NCI-H1417 (cell line): ENCODE data around the gene DNAH2.

Experiments used
- DNase-seq, 3 experiments: peaks; one replicate each; lab custom pipeline; 2025; lab: John Stamatoyannopoulos, UW

DNAH2 gene

DNA sequence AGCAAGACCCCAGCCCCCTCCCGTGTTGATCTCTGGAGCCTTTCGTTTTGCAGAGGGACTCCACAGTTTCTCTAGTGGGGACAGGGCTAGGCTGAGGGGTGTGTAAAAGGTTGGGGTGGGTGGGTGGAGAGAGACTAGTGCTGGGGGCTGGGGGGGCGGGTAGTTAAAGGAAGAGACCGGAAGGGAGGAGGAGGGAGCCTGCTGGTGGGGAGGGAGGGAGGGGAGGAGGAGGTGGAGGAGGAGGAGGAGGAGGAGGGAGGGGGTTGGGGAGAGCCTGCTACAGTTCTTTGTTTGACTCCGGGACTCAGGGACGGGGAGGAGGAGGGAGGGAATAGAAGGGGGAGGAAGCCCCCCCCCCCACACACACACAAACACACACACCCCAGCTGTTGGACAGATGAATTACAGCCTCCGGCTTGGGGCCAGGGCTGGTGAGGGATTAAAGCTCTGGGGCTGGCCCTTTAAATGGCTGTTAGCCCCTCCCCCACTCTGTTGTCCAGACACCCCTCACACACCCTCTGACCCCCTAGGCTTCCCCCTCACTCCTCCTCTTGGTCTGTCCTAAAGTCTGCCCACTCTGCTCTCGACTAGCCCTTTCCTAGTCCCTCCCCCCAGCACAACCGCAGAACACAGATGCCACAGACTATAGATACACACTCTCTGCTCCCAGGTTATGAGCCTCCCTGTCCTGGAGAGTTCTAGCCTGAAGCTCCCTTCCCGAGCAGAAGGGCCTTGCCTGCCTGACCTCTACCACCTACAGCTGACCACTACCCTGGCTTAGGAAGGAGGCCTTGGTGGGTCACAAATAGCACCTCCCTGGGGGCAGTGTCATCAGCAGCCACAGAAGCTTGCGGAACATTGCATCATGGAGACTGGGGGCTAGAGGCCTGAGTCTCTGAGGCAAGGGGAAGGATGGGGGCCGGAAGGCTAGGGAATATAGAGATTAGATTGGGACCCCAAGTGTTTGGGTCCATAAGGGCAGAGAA lies 120.8 kb downstream of the DNAH2 start:
- peak; percentile 3 to 63 (median 47) for DNase-seq

DNA sequence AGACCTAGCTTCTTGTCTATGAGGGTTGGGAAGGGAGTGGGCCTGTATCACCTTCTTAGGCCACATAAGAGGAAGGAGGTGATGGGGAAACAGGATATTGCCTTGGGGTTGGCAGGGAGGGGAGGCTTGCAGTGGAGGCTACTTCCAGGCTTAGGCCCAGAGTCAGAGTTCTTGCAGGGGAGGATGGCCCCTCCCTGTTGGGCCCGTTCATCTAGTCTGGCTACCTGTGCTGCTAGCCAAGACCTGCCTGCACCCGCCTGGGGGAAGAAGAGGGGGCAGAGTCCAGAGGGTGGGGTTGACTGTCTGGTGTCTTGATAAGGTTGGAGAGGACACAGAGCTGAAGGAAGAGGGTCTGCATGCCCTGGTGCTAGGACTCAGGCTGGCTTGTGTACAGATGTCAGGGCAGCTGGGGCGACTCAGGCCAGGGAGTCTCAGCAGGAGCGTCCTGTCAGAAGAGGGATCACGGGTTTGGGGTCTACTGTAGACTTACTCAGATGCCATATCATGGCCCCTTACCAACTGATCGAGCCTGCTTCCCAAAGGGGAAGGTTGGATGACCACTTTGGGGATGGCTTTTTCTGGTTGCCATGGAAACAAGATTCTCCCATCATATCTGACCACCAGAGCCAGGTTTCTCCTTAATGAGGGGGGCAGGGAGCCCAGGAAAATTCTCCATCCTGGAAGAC lies 121.8 kb downstream of the DNAH2 start:
- no peak for DNase-seq

DNA sequence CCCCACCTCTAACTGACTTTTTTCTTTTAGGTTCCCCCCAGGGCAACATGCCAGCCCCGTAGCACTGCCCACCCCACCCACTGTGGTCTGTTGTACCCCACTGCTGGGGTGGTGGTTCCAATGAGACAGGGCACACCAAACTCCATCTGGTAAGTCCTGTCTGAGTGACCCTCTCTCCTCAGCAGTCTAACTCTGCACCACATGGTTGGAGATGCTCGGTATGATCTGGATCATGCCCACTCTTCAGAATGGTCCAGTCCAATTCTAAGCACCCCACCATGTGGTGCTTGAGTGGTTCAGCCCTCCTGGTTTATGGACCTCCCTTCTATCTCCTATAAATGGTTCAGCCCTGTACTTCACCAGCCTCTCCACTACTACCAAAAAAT lies 122.3 kb downstream of the DNAH2 start:
- DNase-seq, result no peak

DNA sequence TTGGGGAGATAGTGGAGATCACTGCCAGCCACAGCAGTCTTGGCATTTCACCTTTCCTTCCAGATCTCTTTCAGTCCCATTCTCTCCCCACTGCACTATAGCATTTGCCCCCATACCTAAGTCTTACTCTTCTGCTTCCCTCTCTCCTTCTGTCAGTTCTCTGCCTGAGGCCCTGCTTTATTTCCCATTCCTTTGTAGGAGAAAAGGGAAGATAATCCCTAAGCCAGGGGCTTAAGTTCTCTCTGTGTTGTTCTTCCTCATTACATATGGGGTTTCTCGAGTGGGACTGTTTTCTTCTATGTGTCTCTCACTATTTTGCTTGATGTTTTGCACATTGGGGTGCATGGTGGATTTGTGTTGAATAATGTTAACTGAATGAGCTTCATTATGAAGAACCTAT lies 122.9 kb downstream of the DNAH2 start:
- DNase-seq, result no peak

DNA sequence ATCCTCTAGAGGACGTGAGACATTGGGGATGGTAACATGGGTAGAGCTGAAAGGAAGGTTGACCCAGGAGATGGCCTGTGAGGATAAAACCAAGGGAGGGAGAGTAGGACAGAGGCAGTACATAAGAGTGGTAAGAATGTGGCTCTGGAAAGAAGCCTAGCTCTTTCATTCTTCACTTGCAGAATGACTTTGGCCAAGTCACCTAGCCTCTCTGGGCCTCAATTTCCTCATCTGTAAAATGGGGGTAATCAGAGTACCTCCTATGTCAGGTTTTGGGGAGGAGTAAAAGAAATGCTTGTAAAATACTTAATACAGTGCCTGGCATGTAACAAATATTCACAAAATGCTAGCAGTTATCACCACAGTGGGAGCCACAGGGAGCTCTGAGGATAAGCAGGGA lies 123.3 kb downstream of the DNAH2 start:
- peak in 1 of 3 experiments; percentile 26 for DNase-seq

DNA sequence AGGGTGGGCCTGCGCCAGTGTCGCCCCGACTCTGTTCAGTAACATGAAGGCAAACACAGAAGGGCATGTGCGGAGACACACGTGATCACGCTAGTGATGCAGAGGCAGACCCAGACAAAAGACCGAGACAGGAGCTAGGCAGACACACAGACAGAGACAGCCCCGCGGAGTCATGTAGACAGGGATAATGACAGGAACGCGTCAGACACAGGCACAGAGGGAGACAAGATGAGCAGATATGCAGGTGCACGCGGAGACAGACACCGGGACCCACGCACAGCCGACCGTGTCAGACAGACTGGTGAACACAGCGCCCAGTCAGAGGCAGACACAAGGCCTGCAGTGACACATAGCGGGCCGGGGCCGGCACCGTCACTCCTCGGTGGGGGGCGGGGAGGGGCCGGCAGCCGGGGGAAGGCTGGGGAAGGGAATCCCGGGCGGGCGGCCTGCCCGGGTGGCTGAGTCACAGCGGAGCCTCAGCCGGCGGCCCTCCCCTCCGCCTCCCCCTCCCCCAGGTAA lies 123.9 kb downstream of the DNAH2 start:
- DNase-seq, result peak; percentile 51 to 84 (median 72)

DNA sequence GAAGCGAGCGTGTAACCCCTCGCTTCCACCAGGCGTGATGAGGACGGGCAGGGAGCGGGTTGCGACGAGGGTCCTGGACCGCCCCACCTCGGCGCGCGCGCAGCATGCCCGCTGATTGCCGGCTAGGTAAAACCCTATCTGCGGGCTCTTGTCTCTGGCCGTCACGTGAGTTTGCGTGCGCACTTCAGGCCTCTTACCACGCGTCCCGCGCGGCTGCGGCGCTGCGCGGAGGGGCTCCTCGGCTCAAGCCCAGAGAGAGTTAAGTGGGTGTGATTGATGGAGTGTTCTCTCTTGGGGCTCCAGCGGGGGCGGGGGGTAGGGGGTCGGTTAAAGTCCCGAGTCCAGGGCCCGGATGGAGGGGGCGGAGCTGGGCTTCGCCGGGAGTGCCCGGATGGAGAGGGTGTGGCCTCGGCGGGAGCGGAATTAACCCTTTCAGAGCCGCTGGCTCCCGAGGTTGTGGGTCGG lies 124.4 kb downstream of the DNAH2 start:
- peak; percentile 83 to 91 (median 89) for DNase-seq

DNA sequence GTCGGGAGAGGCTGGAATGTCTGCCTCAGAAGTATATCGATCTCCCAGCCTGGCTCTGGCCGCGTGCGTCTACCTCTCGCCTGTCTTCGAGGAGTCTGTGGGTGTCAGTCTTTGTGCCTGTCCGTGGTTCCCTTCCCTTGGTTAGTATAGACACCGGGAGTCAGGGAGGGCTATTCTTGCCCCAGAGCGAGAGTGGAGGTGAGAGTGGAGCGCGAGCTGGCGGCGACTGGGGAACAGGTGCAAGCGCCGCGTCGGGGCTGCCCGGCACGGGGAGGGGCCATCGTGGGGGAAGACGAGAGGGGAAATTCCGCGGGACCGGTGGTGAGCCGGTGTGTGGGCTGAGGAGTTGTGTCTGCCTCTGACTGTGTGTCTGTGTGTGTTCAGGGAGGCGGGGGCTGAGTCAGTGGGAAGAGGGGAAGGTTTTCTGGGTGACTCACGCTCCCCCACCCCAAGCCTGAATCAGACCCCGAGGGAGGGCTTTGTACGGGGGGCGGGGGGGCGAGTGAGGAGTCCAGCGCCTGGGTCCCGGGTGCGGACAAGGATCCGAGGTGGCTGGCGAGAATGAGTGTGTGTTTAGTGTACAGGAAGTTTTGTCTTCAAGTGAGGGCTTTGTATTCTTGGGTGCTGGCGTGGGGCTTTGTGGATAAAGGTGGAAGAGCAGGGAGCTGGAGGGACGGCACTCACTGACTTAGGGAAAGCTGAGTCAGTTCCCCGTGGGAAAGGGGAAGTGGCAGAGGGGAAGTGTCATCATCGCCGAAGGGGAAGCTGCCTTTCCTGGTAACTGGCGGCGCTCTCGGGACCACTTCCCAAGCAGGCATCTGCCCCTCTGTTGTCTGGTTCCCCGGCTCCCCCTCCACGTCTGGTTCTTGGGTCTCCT lies 125.1 kb downstream of the DNAH2 start:
- DNase-seq, result peak in 2 of 3 experiments; percentile 52 to 76

DNA sequence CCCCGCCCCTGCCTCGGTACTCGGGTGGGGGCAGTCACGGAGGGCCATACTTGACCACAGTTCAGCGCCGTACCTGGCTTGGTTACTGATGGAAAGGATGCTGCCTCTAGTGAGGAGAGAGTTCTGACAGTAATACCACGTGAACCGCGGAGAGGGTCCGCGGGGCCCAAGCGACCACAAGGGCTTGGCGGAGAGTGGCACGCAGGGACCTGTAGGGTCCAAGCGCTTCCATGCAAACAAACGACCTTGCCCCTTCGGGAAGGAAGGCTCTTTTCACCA lies 125.7 kb downstream of the DNAH2 start:
- DNase-seq, result peak in 1 of 3 experiments; percentile 56

DNA sequence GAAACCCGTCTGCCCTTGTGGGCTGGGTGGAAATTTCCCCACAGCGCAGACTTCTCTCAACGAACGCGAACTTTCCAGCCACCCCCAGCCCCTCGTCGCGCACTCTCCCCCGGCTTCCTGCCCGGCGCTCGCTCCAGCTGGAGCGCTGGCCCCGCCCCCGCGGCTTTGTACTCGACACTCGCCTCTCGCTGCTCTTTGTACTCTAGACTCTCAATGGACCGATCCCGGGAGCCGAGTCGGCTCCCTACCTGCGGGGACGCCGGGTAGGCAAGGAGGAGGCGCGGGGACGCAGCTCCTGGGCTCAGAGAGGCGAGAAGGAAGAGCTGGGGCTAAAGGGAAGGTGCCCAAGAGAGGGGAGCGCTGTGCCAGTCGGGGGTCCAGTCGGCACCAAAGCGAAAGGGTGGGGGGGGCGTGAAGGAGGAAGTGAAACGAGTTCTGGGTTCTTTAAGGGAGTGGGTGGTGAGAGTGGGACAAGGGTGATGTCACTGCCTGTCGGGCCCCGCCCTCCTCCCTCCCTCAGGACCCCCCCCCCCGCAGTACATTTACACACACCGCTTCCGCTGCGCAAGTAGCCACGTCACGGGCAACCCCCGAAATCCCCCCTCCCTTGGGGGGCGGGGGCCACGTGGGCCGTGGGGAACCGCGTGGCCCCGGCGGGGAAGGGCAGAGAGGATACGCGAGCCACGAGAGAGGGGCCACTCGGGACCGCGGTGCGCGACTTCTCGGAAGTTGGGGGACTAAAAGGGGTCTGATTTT lies 126.2 kb downstream of the DNAH2 start:
- peak; percentile 72 to 80 (median 79) for DNase-seq

DNA sequence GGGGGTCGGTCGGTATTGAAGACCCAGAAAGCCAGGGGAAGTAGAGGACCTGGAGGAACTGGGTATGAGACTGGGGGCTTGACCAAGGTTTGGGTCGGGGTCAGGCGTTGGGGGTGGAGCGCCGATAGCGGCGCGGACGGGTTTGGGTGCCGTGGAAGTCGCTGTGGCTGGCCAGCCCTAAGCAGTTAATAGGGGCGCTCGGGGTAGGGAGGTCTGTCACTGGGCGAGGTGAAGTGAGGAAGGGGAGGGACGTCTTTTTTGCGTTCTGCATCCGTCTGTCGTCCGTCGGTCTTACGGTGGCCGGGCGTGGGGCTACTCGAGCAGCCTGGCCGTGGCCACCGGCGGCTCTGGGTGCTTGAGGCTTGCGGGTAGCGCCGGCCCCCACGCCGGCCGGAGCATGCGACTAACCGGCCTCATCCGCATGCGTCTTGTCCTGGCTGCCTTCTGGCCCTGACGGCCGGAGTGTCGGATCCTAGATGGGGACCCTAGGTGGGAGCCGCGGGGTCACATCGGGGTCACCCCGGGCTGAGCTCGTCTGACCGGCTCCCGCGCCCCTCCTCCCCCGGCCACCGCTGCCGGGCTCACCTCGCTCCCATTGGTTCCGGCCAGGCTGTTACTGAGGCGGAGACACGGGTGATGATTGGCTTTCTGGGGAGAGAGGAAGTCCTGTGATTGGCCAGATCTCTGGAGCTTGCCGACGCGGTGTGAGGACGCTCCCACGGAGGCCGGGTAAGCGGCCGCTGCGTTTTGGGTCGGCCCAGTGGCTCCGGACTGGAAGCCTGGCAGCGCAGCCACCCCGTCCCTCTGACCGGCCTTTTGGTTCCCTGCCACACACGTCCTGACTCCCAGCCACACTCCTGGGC lies 127.0 kb downstream of the DNAH2 start:
- peak; percentile 70 to 88 (median 73) for DNase-seq

DNA sequence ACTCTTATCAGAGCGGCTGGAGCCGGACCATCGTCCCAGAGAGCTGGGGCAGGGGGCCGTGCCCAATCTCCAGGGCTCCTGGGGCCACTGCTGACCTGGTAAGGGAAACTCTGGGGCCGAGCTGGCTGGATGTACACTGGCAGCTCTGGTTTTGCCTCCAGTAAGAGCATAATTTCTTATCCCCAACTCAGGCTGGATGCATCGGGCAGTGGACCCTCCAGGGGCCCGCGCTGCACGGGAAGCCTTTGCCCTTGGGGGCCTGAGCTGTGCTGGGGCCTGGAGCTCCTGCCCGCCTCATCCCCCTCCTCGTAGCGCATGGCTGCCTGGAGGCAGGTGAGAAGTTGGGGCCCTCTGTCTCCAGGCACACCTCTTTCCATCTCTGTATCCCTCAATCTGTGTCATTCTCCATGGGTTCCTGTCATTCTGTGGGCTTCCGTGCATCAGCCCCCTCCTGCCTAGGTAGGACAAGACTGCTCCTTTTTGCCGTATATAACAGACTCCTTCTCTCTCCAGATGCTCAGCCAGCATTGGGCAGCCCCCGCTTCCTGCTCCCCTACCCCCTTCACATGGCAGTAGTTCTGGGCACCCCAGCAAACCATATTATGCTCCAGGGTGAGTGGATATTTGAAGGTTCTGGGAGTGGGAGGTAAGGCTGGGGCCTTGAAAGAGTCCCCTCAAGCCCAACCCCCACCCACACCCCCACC lies 128.0 kb downstream of the DNAH2 start:
- no peak for DNase-seq

DNA sequence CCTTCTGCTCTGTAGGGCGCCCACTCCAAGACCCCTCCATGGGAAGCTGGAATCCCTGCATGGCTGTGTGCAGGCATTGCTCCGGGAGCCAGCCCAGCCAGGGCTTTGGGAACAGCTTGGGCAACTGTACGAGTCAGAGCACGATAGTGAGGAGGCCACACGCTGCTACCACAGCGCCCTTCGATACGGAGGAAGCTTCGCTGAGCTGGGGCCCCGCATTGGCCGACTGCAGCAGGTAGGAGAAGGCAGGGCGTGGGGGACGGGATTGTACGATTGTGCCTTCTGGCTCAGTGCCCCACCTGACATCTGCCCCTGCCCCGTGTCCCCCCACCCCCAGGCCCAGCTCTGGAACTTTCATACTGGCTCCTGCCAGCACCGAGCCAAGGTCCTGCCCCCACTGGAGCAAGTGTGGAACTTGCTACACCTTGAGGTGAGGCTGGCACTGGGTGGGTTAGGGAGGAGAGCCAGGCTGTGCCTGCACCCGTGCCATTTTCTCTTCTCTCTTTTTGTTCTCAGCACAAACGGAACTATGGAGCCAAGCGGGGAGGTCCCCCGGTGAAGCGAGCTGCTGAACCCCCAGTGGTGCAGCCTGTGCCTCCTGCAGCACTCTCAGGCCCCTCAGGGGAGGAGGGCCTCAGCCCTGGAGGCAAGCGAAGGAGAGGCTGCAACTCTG lies 128.7 kb downstream of the DNAH2 start:
- no peak for DNase-seq

DNA sequence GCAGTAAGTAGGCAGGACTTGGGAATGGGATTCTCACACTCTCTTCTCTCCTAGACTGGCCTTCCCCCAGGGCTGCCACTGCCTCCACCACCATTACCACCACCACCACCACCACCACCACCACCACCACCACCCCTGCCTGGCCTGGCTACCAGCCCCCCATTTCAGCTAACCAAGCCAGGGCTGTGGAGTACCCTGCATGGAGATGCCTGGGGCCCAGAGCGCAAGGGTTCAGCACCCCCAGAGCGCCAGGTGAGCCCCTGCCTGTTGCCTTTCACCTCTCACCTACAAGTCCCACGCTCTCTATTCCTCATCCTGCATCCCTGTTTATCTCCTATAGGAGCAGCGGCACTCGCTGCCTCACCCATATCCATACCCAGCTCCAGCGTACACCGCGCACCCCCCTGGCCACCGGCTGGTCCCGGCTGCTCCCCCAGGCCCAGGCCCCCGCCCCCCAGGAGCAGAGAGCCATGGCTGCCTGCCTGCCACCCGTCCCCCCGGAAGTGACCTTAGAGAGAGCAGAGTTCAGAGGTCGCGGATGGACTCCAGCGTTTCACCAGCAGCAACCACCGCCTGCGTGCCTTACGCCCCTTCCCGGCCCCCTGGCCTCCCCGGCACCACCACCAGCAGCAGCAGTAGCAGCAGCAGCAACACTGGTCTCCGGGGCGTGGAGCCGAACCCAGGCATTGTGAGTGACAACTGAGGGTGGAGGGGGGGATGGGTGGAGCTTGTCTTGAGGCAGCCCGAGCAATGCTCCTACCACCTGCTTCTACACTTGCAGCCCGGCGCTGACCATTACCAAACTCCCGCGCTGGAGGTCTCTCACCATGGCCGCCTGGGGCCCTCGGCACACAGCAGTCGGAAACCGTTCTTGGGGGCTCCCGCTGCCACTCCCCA lies 129.5 kb downstream of the DNAH2 start:
- DNase-seq, result no peak

DNA sequence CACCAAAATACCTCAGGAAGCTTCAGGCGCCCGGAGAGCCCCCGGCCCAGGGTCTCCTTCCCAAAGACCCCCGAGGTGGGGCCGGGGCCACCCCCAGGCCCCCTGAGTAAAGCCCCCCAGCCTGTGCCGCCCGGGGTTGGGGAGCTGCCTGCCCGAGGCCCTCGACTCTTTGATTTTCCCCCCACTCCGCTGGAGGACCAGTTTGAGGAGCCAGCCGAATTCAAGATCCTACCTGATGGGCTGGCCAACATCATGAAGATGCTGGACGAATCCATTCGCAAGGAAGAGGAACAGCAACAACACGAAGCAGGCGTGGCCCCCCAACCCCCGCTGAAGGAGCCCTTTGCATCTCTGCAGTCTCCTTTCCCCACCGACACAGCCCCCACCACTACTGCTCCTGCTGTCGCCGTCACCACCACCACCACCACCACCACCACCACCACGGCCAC lies 130.6 kb downstream of the DNAH2 start:
- no peak for DNase-seq

DNA sequence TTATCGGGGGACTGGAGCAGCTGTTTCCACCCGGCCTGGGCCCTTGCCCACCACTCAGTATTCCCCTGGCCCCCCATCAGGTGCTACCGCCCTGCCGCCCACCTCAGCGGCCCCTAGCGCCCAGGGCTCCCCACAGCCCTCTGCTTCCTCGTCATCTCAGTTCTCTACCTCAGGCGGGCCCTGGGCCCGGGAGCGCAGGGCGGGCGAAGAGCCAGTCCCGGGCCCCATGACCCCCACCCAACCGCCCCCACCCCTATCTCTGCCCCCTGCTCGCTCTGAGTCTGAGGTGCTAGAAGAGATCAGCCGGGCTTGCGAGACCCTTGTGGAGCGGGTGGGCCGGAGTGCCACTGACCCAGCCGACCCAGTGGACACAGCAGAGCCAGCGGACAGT lies 131.2 kb downstream of the DNAH2 start:
- no peak for DNase-seq

DNA sequence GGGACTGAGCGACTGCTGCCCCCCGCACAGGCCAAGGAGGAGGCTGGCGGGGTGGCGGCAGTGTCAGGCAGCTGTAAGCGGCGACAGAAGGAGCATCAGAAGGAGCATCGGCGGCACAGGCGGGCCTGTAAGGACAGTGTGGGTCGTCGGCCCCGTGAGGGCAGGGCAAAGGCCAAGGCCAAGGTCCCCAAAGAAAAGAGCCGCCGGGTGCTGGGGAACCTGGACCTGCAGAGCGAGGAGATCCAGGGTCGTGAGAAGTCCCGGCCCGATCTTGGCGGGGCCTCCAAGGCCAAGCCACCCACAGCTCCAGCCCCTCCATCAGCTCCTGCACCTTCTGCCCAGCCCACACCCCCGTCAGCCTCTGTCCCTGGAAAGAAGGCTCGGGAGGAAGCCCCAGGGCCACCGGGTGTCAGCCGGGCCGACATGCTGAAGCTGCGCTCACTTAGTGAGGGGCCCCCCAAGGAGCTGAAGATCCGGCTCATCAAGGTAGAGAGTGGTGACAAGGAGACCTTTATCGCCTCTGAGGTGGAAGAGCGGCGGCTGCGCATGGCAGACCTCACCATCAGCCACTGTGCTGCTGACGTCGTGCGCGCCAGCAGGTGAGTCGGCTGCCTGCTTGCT lies 131.7 kb downstream of the DNAH2 start:
- DNase-seq, result no peak
